ENCODE measurements around the gene ZNF469.

ZNF469 gene

DNA sequence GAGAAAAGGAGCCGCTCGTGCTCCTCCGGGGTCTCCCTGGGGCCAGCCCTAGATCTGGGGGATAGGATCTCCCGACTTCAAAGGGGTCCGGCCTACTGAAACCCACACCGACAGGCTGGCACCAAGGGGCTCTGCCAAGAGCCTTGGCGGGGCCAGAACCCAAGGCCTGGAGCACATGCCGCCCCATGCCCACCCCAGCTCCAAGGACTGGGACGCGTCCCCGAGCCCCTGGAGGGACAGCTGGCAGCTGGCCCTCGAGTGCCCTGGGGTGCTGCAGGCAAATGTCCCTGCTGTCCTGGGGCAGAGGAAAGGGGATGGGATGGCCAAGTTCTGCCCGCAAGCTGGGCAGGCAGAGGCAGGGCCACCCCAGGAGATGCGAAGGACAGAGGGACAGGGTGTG lies 38.5 kb downstream of the ZNF469 start:
- FAIRE-seq, result no peak
- DNase-seq (ENCODE audit: extremely low spot score, insufficient read length, low read depth), result no peak

DNA sequence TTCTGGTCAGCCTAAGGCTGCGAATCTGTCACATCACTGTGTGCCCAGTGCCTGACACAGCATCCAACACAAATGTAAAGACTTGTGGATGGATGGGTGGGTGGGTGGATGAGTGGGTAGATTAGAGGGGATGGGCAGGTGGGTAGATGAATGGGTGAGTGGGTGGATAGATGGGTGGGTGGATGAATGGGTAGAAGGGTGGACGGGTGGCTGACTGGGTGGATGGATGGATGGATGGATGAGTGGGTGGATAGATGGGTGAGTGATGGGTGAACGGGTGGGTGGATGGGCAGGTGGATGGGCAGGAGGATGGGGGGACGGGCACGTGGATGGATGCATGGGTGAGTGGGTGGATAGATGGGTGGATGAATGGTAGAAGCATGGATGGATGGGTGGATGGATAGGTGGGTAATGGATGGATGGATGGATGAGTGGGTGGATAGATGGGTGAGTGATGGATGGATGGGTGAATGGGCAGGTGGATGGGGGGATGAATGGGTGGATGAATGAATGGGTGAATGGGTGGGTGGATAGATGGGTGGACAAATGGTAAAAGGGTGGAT lies 39.2 kb downstream of the ZNF469 start:
- DNase-seq (ENCODE audit: extremely low spot score, insufficient read length, low read depth) (no peak), FAIRE-seq (no peak)

DNA sequence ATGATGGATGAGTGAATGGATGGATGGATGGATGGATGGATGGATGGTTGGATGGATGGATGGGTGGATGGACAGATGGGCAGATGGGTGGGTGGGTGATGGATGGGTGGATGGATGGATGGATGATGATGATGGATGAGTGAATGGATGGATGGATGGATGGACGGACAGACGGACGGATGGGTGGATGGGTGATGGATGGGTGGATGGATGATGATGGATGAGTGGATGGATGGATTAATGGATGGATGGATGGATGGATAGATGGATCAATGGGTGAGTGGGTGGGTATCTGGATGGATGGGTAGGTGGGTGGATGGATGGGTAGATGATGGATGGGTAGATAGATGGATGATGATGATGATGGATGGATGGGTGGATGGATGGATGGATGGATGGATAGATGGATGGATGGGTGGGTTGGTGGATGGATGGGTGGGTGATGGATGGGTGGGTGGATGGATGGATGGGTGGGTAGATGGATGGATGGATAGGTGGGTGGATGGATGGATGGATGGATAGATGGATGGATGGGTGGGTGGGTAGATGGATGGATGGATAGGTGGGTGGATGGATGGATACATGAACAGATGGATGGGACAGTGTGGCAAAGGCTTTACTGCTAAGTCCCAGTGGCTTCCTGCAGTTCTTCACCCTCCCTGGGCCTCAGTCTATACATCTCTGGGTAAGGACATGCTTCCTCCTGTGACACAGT lies 40.1 kb downstream of the ZNF469 start:
- DNase-seq (ENCODE audit: extremely low spot score, insufficient read length, low read depth) (no peak), FAIRE-seq (no peak)

DNA sequence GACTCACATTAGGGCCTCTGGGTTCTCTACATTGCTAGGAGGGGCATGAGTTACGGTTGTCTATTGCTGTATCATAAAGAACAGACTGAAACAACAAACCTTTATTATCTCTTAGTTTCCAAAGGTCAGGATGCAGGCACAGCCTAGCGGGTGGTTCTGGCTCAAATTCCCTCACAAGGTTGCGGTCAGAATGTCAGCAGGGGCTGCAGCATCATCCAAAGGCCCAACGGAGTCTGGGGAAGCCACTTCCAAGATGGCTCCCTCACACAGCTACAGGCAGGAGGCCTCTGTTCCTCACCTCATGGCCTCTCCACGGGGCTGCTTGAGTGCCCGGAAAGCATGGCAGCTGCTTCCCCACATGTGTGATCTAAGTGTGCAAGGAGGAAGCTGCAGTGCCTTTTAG lies 40.7 kb downstream of the ZNF469 start:
- DNase-seq (ENCODE audit: extremely low spot score, insufficient read length, low read depth), result no peak
- no peak for FAIRE-seq

DNA sequence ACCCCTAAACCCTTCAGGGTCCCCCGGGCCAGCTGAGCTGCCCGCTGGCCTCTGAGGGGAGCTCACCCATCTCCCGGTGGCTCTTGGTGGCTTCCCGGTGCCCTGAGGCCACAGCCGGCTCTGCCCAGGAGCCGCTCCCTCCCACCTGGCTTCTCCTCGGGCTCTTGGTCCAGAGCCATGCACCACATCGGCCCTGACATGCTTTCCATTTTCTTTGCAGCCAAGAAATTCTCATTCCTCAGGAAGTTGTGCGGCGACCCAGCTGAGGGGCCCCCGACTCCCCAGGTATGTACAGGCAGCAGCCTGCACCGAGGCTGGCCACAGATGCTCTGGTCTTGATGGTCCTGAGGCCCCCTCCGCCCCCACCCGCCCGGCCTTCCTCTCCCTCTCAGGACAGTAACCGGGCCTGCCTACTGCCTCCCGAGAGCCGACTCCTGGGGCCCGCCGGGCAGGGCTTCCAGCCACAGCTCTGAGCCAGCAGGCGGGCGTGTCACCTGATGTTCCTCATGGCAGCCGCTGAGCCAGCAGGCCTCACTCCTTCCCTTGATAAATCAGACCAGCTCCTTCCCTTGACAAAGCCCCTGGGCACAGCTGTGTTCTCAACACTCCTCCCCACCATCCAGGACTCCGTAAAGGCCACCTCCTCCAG lies 42.0 kb downstream of the ZNF469 start:
- FAIRE-seq, result no peak
- DNase-seq (ENCODE audit: extremely low spot score, insufficient read length, low read depth), result no peak

DNA sequence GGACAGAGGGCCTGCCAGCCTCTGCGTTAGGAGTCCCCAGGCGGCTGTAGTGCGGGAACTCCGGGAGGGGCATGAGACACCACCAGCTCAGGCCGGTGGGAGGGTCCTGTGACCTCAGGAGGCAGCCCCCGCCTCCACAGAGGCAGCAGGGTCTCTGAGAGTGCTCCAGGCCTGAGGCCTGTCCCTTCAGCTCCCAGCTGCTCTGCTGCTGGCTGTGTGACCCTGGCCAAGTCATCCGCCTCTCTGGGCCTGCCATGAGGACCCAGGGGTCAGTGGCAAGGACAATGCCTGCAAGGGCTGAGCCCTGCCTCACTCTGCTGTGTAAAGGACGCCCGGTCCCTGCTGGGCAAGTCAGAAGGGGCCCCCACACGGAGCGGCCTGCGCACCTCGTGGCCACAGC lies 43.3 kb downstream of the ZNF469 start:
- DNase-seq (ENCODE audit: extremely low spot score, insufficient read length, low read depth) (no peak), FAIRE-seq (no peak)

DNA sequence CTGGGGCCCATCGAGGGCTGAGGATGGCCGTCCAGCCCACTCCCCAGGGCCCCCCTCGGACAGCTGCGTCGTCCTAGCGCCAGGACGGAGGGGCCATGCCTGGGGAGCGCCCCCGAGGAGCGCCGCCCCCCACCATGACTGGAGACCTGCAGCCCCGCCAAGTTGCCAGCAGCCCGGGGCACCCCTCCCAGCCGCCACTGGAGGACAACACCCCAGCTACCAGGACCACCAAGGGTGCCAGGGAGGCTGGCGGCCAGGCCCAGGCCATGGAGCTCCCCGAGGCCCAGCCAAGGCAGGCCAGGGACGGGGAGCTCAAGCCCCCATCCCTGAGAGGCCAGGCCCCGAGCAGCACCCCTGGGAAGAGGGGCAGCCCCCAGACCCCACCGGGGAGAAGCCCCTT lies 44.6 kb downstream of the ZNF469 start:
- FAIRE-seq, result no peak
- no peak for DNase-seq (ENCODE audit: extremely low spot score, insufficient read length, low read depth)

DNA sequence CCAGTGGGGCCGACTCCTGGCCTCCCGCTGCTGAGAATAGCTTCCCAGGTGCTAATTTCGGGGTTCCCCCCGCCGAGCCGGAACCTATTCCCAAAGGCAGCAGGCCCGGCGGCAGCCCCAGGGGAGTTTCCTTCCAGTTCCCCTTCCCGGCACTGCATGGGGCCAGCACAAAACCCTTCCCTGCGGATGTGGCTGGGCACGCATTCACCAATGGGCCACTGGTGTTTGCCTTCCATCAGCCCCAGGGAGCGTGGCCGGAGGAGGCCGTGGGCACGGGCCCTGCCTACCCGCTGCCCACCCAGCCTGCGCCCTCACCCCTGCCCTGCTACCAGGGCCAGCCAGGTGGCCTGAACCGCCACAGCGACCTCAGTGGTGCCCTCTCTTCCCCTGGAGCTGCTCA lies 45.4 kb downstream of the ZNF469 start:
- FAIRE-seq, result no peak
- DNase-seq (ENCODE audit: extremely low spot score, insufficient read length, low read depth), result no peak

DNA sequence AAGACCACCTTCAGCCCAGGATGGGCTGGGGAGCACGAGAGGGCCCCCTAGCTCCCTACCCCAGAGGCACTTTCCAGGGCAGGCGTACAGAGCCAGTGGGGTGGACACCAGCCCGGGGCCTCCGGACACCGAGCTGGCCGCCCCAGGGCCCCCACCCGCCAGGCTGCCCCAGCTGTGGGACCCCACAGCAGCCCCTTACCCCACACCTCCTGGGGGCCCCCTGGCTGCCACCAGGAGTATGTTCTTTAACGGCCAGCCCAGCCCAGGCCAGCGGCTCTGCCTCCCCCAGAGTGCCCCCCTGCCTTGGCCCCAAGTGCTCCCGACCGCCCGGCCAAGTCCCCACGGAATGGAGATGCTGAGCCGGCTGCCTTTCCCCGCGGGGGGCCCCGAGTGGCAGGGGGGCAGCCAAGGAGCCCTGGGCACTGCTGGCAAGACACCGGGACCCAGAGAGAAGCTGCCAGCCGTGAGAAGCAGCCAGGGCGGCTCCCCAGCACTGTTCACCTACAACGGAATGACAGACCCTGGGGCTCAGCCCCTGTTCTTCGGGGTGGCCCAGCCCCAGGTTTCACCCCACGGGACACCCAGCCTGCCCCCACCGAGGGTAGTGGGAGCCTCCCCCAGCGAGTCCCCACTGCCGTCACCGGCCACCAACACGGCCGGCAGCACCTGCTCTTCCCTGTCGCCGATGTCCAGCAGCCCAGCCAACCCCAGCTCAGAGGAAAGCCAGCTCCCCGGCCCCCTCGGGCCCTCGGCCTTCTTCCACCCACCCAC lies 46.0 kb downstream of the ZNF469 start:
- DNase-seq (ENCODE audit: extremely low spot score, insufficient read length, low read depth) (no peak), FAIRE-seq (no peak)

DNA sequence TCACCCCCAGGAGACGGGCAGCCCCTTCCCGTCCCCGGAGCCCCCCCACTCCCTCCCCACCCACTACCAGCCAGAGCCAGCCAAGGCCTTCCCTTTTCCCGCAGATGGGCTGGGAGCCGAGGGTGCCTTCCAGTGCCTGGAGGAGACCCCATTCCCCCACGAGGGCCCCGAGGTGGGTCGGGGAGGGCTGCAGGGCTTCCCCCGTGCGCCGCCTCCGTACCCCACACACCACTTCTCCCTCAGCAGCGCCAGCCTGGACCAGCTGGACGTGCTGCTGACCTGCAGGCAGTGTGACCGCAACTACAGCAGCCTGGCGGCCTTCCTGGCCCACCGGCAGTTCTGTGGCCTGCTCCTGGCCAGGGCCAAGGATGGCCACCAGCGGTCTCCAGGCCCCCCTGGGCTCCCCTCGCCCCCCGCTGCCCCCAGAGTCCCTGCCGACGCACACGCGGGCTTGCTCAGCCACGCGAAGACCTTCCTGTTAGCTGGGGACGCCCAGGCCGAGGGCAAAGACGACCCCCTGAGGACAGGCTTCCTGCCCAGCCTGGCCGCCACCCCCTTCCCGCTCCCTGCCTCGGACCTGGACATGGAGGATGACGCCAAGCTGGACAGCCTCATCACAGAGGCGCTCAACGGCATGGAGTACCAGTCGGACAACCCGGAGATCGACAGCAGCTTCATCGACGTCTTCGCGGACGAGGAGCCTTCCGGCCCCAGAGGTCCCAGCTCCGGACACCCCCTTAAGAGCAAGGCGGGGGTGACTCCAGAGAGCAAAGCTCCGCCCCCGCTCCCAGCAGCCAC lies 46.8 kb downstream of the ZNF469 start:
- no peak for FAIRE-seq

DNA sequence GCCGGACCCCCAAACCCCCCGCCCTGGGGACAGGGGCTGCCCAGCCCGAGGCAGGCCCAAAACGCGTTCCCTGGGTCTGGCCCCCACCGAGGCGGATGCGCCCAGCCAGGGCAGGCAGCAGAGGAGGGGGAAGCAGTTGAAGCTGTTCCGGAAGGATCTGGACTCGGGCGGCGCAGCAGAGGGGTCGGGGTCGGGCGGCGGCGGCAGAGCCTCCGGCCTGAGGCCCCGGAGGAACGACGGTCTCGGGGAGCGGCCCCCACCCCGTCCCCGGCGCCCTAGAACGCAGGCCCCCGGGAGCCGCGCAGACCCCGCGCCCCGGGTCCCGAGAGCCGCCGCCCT lies 47.4 kb downstream of the ZNF469 start:
- FAIRE-seq (no peak), DNase-seq (ENCODE audit: extremely low spot score, insufficient read length, low read depth) (no peak)

More for the DNA sequence above, 46.8 kb downstream of the ZNF469 start:
- no peak for DNase-seq (ENCODE audit: extremely low spot score, insufficient read length, low read depth)

DNA sequence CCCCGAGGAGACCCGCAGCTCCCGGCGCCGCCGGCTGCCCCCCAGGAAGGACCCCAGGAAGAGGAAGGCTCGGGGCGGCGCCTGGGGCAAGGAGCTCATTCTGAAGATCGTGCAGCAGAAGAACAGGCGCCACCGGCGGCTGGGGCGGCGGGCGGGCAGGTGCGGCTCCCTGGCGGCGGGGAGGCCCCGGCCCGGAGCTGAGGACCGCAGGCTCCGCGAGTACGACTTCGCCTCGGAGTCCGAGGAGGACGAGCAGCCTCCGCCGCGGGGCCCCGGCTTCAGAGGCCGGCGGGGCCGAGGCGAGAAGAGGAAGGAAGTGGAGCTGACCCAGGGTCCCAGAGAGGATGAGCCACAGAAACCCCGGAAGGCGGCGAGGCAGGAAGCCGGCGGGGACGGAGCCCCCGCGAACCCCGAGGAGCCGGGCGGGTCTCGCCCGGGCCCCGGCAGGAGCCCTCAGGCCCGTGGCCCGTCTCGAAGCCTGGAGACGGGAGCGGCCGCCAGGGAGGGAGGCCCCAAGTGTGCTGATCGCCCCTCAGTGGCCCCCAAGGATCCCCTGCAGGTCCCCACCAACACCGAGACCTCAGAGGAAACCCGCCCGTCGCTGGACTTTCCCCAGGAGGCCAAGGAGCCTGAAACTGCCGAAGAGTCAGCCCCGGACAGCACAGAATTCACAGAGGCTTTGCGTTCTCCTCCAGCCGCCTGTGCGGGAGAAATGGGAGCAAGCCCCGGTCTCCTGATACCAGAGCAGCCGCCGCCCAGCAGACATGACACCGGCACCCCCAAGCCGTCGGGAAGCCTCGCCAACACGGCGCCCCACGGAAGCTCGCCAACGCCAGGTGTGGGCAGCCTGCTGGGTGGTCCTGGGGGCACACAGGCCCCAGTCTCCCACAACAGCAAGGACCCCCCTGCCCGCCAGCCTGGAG lies 48.0 kb downstream of the ZNF469 start:
- peak; percentile 64 for DNase-seq (ENCODE audit: extremely low spot score, insufficient read length, low read depth)
- FAIRE-seq, result peak; percentile 75

DNA sequence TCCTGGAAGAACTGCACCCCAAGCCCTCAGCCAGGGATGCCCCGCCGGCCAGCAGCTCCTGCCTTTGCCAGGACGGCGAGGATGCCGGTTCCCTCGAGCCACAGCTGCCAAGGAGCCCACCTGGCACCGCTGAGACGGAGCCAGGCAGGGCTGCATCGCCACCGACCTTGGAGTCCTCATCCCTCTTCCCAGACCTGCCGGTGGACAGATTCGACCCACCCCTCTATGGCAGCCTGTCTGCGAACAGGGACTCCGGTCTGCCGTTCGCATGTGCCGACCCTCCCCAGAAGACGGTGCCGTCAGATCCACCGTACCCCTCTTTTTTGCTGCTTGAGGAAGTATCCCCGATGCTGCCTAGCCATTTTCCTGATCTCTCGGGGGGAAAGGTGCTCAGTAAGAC lies 48.9 kb downstream of the ZNF469 start:
- FAIRE-seq (no peak), DNase-seq (ENCODE audit: extremely low spot score, insufficient read length, low read depth) (no peak)

DNA sequence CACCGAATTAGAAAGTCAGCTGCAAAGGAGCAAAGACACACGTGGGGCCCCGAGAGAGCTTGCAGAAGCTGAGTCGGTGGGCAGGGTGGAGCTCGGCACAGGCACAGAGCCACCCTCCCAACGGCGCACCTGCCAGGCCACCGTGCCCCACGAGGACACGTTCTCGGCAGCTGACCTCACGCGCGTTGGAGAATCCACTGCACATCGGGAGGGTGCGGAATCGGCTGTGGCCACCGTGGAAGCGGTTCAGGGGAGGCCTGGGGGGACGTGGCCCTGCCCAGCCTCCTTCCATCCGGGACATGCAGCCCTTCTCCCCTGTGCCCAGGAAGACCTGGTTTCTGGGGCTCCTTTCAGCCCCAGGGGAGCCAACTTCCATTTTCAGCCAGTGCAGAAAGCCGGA lies 49.4 kb downstream of the ZNF469 start:
- FAIRE-seq (no peak), DNase-seq (ENCODE audit: extremely low spot score, insufficient read length, low read depth) (no peak)

Measured in GM18507 (cell line).